ACC112 (cell line): Measurements from ENCODE around the gene RPRM.
"Not testable (repeated sequence)": the region's sequence is repeated elsewhere in the genome, so short reads cannot be mapped to it uniquely, and the experiment has no call there.

ENCODE experiments used
- H2AFZ ChIP-seq: fragments of 200-600 bp; sonication (generic); one replicate; pipeline ENCODE4 v1.6.0; 2017; ENCODE audit warnings: antibody characterized with exemption, low read length; ENCODE audit not compliant: unreplicated experiment
- H3K27ac ChIP-seq: fragments of 200-600 bp; sonication (generic); 2 replicates; pipeline ENCODE4 v1.5.1; 2014; ENCODE audit warnings: low read depth, mild to moderate bottlenecking, antibody characterized with exemption, low read length, moderate library complexity
- H3K27me3 ChIP-seq: fragments of 200-600 bp; sonication (generic); 2 replicates; pipeline ENCODE4 v1.6.1; 2014; ENCODE audit warnings: mild to moderate bottlenecking, antibody characterized with exemption, low read length, moderate library complexity, mixed read lengths; ENCODE audit not compliant: insufficient read depth
- H3K36me3 ChIP-seq: fragments of 200-600 bp; sonication (generic); 2 replicates; pipeline ENCODE4 v1.6.1; 2016; ENCODE audit warnings: mild to moderate bottlenecking, antibody characterized with exemption, low read length, moderate library complexity, mixed read lengths; ENCODE audit not compliant: insufficient read depth
- H3K4me1 ChIP-seq: fragments of 200-600 bp; sonication (generic); one replicate; pipeline ENCODE4 v1.6.1; 2016; ENCODE audit warnings: low read length, mixed read lengths; ENCODE audit not compliant: insufficient read depth, unreplicated experiment, control insufficient read depth
- H3K4me3 ChIP-seq: fragments of 200-600 bp; sonication (generic); 2 replicates; pipeline ENCODE4 v1.5.1; 2014; ENCODE audit warnings: mild to moderate bottlenecking, low read depth, low read length
- H3K79me2 ChIP-seq: fragments of 200-600 bp; sonication (generic); one replicate; pipeline ENCODE4 v1.6.0; 2016; ENCODE audit warnings: low read length; ENCODE audit not compliant: control insufficient read depth, unreplicated experiment, insufficient read depth

Gene RPRM

DNA sequence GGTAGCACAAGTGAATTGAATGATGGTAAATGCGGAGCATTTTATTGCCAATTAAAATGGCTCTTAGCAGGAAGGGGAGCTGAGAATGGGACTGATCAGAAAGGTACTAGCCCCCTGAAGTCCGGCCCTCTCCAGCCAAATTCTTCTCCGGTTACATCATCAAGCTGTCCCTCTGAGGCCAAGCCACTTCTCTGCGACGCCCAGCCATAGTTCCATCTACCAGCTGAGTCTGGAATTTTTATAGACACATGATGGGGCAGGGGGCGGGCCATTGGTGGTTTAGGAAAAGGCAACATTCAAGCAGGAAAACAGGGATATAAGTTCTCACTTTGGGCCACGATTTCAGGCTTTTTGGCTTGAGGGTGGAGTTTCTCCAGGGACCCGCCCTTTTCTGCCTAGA is 22.7 kb downstream of the RPRM start:
- Histone ChIP-seq H3K4me1 (no peaks in the 10 kb centered on the region), H3K27ac (no peak overlapping the region), H3K36me3 (no peaks in the 10 kb centered on the region), H3K27me3 (no peaks in the 10 kb centered on the region), H2AFZ (no peak overlapping the region), H3K79me2 (no peaks in the 10 kb centered on the region), H3K4me3 (no peak overlapping the region)

- no peak overlapping the region for H3K27ac ChIP-seq
- no peaks in the 10 kb centered on the region for H3K27me3 ChIP-seq
- H3K36me3 ChIP-seq: no peaks in the 10 kb centered on the region
- no peaks in the 10 kb centered on the region for H3K4me1 ChIP-seq
- no peak overlapping the region for H2AFZ ChIP-seq
- H3K79me2 ChIP-seq: no peaks in the 10 kb centered on the region
- no peak overlapping the region for H3K4me3 ChIP-seq
These were observed 23.2 kb downstream of the RPRM start for GRCh38 chr2:153455403-153455802.

- Histone ChIP-seq H3K27me3 (no peaks in the 10 kb centered on the region), H3K27ac (no peak overlapping the region), H3K36me3 (no peaks in the 10 kb centered on the region), H3K4me1 (no peaks in the 10 kb centered on the region), H3K79me2 (no peaks in the 10 kb centered on the region), H3K4me3 (no peak overlapping the region), H2AFZ (no peak overlapping the region)
These were observed 27.0 kb downstream of the RPRM start for GRCh38 chr2:153451611-153452010.

DNA sequence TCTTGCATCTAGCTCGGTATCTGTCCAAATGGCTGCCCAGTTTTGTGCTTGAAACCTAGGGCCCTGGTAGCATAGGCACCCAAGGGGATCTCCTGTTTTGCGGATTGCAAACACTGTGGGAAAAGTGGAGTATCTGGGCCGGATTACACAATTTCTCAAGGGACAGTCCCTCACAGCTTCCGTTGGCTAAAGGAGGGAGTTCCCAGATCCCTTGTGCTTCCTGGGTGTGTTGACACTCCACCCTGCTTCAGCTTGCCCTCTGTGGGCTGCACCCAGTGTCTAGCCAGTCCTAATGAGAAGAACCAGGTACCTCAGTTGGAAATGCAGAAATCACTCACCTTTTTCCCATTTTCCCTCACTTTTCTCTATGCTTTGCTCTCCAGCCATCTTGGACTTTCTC is 35.5 kb downstream of the RPRM start:
- no peaks in the 10 kb centered on the region for H3K79me2 ChIP-seq
- H3K27me3 ChIP-seq: no peaks in the 10 kb centered on the region
- no peak overlapping the region for H3K27ac ChIP-seq
- H3K36me3 ChIP-seq: no peaks in the 10 kb centered on the region
- H2AFZ ChIP-seq: no peak overlapping the region
- no peak overlapping the region for H3K4me3 ChIP-seq
- no peaks in the 10 kb centered on the region for H3K4me1 ChIP-seq

GRCh38 chr2:153442616-153443015 is 35.9 kb downstream of the RPRM start:
- H2AFZ ChIP-seq, H3K36me3 ChIP-seq, H3K27ac ChIP-seq, H3K79me2 ChIP-seq, H3K4me3 ChIP-seq, H3K27me3 ChIP-seq, H3K4me1 ChIP-seq: not testable (repeated sequence)

DNA sequence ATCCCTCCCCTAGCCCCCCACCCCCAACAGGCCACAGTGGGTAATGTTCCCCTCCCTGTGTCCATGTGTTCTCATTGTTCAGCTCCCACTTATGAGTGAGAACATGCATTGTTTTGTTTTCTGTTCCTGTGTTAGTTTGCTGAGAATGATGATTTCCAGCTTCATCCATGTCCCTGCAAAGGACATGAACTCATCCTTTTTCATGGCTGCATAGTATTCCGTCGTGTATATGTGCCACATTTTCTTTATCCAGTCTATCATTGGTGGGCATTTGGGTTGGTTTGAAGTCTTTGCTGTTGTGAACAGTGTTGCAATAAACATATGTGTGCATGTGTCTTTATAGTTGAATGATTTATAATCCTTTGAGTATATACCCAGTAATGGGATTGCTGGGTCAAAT is 38.5 kb downstream of the RPRM start:
- not testable (repeated sequence) for H3K27me3 ChIP-seq, H2AFZ ChIP-seq, H3K4me3 ChIP-seq, H3K4me1 ChIP-seq, H3K79me2 ChIP-seq, H3K36me3 ChIP-seq, H3K27ac ChIP-seq

DNA sequence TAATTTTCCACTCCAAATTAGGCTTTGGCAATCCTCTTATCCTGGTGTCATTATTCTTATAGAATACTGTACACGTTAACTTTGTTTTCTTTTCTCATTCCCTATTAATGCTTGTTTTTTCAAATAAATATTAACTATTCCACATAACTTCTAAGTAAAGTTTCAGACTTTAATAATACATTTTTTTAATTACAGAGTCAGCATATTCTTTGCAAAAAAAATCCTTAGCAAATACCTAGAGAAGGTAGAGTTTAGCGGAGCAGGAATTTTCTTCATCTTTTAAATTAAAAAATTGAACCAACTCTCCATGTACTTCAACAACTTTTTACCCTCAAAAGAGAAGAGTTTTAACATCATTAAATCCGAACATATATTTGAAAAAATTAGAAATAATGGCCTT is 45.2 kb downstream of the RPRM start:
- no peaks in the 10 kb centered on the region for H3K4me1 ChIP-seq
- H3K79me2 ChIP-seq: no peaks in the 10 kb centered on the region
- H3K4me3 ChIP-seq: no peak overlapping the region
- no peaks in the 10 kb centered on the region for H3K36me3 ChIP-seq
- H2AFZ ChIP-seq: no peak overlapping the region
- no peaks in the 10 kb centered on the region for H3K27me3 ChIP-seq
- H3K27ac ChIP-seq: no peak overlapping the region

- no peaks in the 10 kb centered on the region for H3K79me2 ChIP-seq
- no peak overlapping the region for H2AFZ ChIP-seq
- no peak overlapping the region for H3K4me3 ChIP-seq
- H3K27me3 ChIP-seq: no peaks in the 10 kb centered on the region
- H3K27ac ChIP-seq: no peak overlapping the region
- no peaks in the 10 kb centered on the region for H3K4me1 ChIP-seq
- no peaks in the 10 kb centered on the region for H3K36me3 ChIP-seq
These were observed 46.2 kb downstream of the RPRM start for GRCh38 chr2:153432381-153432780.

DNA sequence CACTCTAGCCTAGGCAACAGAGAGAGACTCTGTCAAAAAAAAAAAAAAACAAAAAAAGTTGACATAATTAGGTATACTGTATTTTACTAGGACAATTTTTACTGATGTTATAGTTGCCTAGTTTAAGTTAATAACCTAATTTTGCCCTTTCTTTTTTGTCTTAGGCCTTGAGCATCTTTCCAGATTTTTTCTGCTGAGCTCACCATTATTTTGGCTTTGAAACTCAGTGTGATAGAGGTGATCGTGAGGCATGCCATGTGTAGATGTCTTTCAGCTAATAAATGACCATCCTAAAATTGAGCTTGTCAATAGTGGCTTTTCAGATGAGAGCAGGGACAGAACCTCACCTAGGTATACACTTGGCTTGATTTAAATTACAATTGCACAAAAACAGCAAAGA is 47.4 kb downstream of the RPRM start:
- no peak overlapping the region for H2AFZ ChIP-seq
- H3K27me3 ChIP-seq: no peaks in the 10 kb centered on the region
- H3K79me2 ChIP-seq: no peaks in the 10 kb centered on the region

More for the DNA sequence above, 47.4 kb downstream of the RPRM start:
- no peak overlapping the region for H3K4me3 ChIP-seq
- no peaks in the 10 kb centered on the region for H3K36me3 ChIP-seq
- no peak overlapping the region for H3K27ac ChIP-seq
- H3K4me1 ChIP-seq: no peaks in the 10 kb centered on the region
